NCI-H146 (cell line): ENCODE measurements around the gene DUSP22.
"Not testable (repeated sequence)": the region's sequence is repeated elsewhere in the genome, so short reads cannot be mapped to it uniquely, and the experiment has no call there.

ENCODE experiments used
- DNase-seq: peaks from one replicate; lab custom pipeline; 2025; lab: John Stamatoyannopoulos, UW

DUSP22 gene

DNA sequence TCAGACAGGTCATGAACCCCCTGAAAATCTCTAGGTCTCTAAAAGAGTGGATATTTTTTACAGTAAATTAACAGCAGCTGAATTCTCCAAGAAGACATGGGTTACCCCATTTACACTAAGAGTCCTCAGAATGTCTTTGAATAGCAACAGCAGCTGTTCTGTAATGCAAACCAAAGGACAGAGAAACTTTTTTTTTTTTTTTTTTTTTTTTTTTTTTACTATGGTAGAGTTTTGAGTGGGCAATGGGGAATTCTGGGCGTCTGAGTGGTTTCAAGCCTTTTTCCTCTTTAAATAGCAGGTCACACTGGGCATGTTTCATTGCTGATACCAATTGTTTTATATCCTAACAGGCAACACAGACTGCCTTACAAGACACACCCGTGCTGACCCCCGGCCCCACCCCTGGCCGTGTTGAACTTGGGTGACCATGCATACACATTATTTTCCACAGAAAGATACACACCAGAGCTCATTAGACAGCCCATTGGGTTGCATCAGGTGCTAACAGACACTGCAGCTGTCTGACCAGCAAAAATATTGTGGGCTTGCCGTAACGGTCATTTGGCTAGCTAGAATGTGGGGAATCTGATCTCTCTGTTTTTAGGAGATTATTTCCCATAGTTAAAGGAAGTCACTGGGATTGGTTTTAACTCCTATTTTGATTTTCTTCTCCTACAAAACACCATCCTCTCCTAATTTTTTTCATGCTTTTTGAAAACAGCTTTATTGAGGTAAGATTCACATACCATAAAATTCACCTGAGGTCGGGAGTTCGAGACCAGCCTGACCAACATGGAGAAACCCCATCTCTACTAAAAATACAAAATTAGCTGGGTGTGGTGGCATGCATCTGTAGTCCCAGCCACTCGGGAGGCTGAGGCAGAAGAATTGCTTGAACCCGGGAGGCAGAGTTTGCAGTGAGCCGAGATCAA, 72.6 kb downstream of the DUSP22 start:
- no peak for DNase-seq

- DNase-seq = no peak
Measured at GRCh38 chr6:365835-366234, 73.5 kb downstream of the DUSP22 start.

- no peak for DNase-seq
Measured at GRCh38 chr6:366389-367297, 74.4 kb downstream of the DUSP22 start.

DNA sequence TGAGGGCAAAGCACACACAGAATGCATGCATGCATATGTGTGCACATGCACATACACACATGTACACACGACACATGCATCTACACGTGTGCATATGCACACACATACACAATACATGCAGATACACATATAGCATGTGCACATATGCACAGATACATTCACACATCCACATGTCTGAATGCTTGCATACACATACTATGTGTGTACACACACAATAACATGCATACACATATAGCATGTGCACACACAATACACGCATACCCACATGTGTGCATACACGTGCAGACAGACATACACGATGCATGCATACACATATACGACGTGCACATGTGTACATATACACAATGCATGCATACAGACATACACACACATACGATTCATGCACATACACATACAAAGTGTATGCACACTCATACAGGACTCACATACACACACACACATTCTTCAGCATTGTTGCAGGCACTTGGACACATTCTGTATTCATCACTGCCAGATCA, 75.1 kb downstream of the DUSP22 start:
- DNase-seq = no peak

DNA sequence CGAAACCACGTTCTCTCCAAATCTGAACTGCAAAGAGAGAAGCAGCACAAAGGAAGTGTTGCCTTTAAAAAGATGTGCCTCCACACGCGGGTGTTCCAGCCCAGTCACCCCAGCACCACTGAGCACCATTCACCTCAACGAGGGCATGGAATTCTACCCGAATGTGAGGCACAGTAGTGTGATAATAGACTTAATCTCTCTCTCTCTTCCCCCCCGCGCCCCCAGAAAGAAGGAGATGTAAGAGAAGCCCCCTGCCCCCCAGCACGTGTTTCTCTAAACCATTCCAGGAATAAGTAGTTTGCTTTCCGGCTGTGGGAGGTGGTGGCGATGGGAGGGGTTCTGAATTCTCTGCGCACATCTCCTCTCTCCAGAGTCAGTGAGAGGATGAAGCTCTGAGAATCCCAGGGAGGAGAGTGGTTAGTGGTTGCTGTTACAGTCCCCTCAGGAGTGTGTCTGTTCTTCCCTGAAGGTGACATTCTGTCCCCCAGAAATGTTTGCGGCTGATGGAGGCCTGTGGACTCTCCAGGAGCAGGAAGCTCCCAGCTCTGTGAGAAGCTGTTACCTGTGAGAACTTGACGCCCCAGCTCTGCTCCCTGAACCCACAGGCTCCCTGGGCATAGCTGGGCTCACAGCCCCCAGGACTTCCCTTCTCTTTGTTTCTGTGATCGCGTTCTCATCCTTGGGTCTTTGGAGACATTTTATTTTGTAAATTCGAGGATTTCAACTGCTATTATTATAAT, 75.8 kb downstream of the DUSP22 start:
- no peak for DNase-seq

DNA sequence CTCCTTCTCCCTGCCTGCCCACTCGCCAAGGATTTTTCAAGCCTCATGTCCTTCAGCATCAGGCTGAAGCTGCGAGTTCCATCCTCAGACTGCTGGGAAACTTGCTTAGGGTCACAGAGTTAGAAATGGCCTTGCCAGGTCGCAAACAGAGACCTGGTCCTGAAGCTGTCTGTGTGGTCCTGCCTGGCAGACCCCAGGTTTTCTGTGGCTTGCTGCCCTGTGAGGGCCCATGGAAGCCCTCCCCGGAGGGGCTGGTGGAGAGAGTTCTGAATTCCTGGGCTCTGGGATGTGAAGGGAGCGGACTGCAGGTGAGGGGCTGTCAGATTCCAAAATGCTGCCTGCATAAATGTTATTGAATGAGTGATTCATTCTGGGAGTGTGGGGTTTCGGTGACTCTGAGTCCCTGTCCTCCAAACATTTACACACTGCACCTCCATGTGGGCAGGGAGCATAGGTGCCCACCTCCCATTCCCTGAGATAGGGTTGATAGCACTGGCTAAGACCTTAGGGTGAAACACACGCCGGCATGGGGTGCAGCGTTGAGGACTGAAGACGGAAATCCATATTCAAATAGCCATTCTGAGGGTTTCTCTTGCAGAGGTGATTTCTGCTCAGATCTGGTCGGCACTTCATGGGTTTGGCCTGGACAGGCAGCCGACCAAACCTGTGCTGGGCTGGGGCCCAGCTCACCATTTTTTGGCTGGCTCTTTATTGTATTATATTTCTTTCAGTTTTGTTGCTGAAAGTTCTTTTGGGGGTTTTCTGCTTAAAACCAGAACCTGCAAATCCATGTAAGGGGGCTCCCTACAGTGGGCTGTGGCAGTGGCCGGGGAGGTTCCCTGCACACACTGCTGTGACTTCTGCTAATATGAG, 77.5 kb downstream of the DUSP22 start:
- no peak for DNase-seq

- no peak for DNase-seq
Measured at GRCh38 chr6:370555-370954, 78.3 kb downstream of the DUSP22 start.

- not testable (repeated sequence) for DNase-seq
Measured at GRCh38 chr6:371851-372250, 79.6 kb downstream of the DUSP22 start.

GRCh38 chr6:372336-372911, 80.1 kb downstream of the DUSP22 start:
- no peak for DNase-seq

DNA sequence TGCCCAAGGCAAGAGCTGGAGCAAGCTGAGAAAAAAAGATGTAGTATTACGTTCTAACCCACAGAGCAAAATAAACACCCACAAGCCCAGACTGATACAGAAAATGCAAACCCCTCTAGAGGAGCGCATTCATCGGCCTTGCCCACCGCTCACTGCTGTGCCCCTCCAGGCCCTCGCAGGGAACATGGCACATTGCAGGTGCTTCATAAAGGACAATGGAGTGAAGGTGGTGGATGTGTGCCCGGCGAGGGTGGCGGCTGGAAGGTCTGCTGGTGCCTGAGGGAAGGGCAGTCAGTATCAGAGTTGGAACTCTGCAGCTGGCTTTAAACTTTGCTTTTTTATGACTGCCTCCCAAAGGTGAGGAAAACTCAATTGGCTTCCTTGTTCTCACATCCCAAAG, 80.7 kb downstream of the DUSP22 start:
- DNase-seq = no peak

DNA sequence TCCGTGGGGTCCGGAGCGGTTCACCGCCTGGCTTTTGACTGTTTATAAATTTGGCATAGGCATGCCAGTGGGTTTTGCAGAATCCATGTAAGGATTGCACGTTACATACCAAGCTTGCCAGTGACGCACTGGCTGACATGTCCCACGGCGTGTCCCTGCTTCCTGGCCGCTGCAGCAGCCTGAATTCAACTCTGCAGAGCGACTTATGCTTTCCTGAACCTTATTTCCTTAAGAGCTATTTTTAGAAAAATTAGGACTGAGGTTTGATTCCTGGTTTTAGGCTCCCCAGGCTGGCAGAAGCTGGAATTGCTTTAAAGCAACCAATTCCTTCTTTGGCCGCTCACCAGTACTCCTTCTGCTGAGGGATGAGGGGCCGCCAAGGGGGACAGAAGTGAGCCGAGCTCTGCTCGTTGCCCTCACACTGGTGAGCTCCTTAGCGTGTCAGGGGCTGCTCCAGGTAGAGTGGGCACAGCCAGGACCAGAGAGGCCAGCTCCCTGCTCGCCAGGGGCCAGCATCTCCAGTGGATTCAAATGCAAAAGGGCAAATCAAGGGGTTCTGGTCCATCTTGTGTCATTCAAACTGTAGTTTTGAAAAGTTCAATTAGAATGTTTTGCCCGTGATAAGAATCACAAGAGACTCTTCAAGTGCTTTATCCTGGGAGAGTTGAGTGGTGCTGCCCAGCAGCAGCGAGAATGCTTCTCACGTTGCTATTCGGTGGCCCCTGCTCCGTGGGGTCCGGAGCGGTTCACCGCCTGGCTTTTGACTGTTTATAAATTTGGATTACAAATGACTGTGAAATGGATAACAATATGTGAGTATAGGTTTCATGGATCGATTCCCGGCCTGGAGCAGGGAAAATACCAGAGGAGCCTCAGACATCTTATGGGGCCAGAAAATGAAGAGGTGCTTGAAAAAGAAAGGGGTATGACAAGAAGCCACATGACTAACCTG, 81.8 kb downstream of the DUSP22 start:
- no peak for DNase-seq

DNA sequence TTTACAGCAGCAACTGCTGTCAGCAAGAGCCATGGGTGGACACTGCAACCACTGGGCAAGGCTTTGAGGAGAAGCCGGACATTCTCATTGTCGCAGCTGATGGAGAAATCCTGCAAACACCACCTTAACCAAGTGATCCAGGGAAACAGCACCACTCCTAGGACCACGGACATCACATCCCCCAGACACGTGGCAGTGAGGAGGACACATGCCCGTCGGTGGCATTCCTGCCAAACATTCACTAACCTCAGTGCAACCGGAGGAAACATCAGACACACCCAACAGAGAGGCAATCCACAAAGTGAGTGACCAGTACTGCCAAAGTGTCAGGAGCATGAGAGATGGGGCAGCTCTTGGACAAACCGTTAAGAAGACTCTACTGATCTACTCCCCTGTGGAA, 82.7 kb downstream of the DUSP22 start:
- no peak for DNase-seq

- DNase-seq = no peak
Measured at GRCh38 chr6:376827-377640, 84.7 kb downstream of the DUSP22 start.

- DNase-seq = not testable (repeated sequence)
Measured at GRCh38 chr6:377641-378020, 85.3 kb downstream of the DUSP22 start.

- no peak for DNase-seq
Measured at GRCh38 chr6:378090-378957, 86.0 kb downstream of the DUSP22 start.

DNA sequence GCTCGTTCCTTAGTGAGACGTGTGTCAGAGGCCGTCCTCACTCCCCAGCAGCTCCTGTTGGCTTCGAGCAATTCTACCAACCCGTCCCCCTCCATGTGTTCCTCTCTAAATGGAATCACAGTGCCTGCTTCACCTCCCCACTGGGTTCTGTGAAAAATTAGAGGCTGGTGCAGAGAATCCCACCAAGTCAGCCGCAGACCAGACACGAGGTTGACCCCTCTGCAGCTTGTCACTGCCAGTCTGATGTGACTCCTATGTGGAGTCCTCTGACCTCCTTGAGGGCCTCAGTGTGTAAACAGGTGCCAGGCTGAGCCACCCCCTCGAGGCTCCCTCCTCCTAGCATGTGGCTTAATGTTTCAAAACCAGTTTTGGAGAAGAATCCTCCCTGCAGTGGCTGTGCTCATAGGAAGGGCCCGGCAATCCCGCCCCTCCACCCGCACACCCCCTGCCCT, 86.7 kb downstream of the DUSP22 start:
- no peak for DNase-seq

DNA sequence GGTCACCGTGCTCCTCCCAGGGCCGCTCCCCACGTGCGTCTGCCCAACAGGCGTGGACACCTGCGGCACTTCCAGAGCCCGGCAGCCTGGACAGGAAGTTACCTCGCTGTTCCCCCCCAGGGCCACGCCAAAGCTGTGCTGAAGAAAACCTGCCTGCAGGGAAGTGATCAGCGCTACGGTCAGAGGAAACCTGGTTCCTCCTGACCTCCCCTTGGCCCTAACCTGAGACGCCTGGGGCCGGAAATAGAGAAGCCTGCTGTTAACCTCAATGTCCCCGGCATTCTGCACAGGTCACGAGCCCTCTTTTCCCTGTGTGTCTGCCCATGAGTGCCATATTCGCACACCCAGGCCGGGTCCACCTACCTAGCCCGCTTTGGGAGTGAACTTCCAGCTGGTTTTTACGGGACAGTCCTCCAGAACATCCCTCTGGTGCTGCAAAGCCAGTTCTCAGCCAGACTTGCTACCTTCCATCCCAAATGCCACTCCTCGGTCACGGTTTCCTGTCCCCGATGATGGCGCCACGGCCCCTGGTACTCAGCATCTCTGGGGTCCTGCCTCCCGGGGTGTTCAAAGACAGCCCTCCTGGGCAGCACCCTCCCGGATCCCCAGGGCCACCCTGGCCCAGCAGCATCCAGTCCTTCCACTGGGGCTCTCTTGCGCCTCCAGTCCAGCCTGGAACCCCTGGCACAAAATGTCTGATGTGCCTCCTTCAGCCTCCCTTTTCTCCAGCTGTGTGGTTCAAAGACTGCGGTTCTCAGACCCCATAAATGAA, 87.3 kb downstream of the DUSP22 start:
- DNase-seq = no peak
